ENCODE measurements around the gene CYB5R3.
"Not testable (repeated sequence)": the region's sequence is repeated elsewhere in the genome, so short reads cannot be mapped to it uniquely, and the experiment has no call there.

CYB5R3 gene

GRCh38 chr22:42623301-42623751, 25.9 kb downstream of the CYB5R3 start:
- DNase-seq (ENCODE audit: low spot score), result no peak

- no peak for DNase-seq (ENCODE audit: low spot score)
Observed at GRCh38 chr22:42622061-42622710, 27.0 kb downstream of the CYB5R3 start.

- peak; percentile 53 for DNase-seq (ENCODE audit: low spot score)
Observed at GRCh38 chr22:42621505-42622002, 27.6 kb downstream of the CYB5R3 start.

- no peak for DNase-seq (ENCODE audit: low spot score)
Observed at GRCh38 chr22:42620084-42620483, 29.1 kb downstream of the CYB5R3 start.

- DNase-seq (ENCODE audit: low spot score), result no peak
Observed at GRCh38 chr22:42619261-42620063, 29.7 kb downstream of the CYB5R3 start.

GRCh38 chr22:42617155-42617983, 31.8 kb downstream of the CYB5R3 start:
- DNase-seq (ENCODE audit: low spot score), result no peak

GRCh38 chr22:42615860-42616175, 33.4 kb downstream of the CYB5R3 start:
- not testable (repeated sequence) for DNase-seq (ENCODE audit: low spot score)

- peak; percentile 86 for DNase-seq (ENCODE audit: low spot score)
Observed at GRCh38 chr22:42615092-42615859, 33.9 kb downstream of the CYB5R3 start.

GRCh38 chr22:42614312-42615091, 34.7 kb downstream of the CYB5R3 start, which contains the start of gene POLDIP3:
Gene POLDIP3, minus strand, starts transcription at chr22:42614883. Its CDS starts 26 bp downstream, at chr22:42614857.
- DNase-seq (ENCODE audit: low spot score), result peak; percentile 99

- DNase-seq (ENCODE audit: low spot score), result no peak
Observed at GRCh38 chr22:42613872-42614301, 35.3 kb downstream of the CYB5R3 start.

GRCh38 chr22:42612336-42612735, 36.9 kb downstream of the CYB5R3 start:
- no peak for DNase-seq (ENCODE audit: low spot score)

- no peak for DNase-seq (ENCODE audit: low spot score)
Observed at GRCh38 chr22:42611051-42611450, 38.1 kb downstream of the CYB5R3 start.

- no peak for DNase-seq (ENCODE audit: low spot score)
Observed at GRCh38 chr22:42610186-42610585, 39.0 kb downstream of the CYB5R3 start.

GRCh38 chr22:42608823-42609361, 40.3 kb downstream of the CYB5R3 start:
- DNase-seq (ENCODE audit: low spot score), result no peak

GRCh38 chr22:42608136-42608822, 40.9 kb downstream of the CYB5R3 start:
- no peak for DNase-seq (ENCODE audit: low spot score)

GRCh38 chr22:42607641-42608040, 41.6 kb downstream of the CYB5R3 start:
- not testable (repeated sequence) for DNase-seq (ENCODE audit: low spot score)

GRCh38 chr22:42604403-42604802, 44.8 kb downstream of the CYB5R3 start:
- DNase-seq (ENCODE audit: low spot score), result no peak

GRCh38 chr22:42603427-42603826, 45.8 kb downstream of the CYB5R3 start:
- DNase-seq (ENCODE audit: low spot score), result no peak

GRCh38 chr22:42602470-42602869, 46.7 kb downstream of the CYB5R3 start:
- no peak for DNase-seq (ENCODE audit: low spot score)
